ENCODE data around the gene ZSWIM5.

- TF ChIP-seq CTCF (IDR thresholded peaks at IDR 0.05 in 4 of 5, conservative IDR thresholded peaks at IDR 0.05 in 1 of 5) (no peak), POLR2A (IDR thresholded peaks at IDR 0.05) (no peak)
Measured at GRCh38 chr1:45111239-45111638, 95.2 kb downstream of the ZSWIM5 start.

Measured in gastrocnemius medialis (tissue), 4 donors.